GM23338 (cell line): Measurements from ENCODE around the gene DCAF12. TPM values are rescaled to one million over a fixed set of nuclear protein-coding genes. Genes with fewer than 3 reads are reported as not detected.

ENCODE experiments used
- ATAC-seq: fragments of 200-7000 bp; cut with Tn5 transposase; 3 replicates; pipeline ENCODE4 v1.9.1; 2020
- DNase-seq: peaks from one replicate; pipeline ENCODE4 v3.0.0-alpha.2; 2015; ENCODE audit warnings: low spot score
- H2AFZ ChIP-seq: fragments of 200-600 bp; sonication (generic); 2 replicates; pipeline ENCODE4 v1.8.0; 2016; ENCODE audit warnings: antibody characterized with exemption, mild to moderate bottlenecking, moderate library complexity
- H3F3A ChIP-seq: fragments of 200-600 bp; sonication (generic); replicated peaks from 2 replicates; pipeline ENCODE4 v1.8.0; 2017; ENCODE audit warnings: antibody characterized with exemption, mixed run types, low read depth
- H3K27ac ChIP-seq: fragments of 200-600 bp; sonication (generic); 2 replicates; pipeline ENCODE4 v1.6.1; 2016; ENCODE audit warnings: low read depth
- H3K27me3 ChIP-seq: fragments of 200-600 bp; sonication (generic); 2 replicates; pipeline ENCODE4 v1.8.0; 2016; ENCODE audit warnings: mild to moderate bottlenecking, mixed run types, moderate library complexity; ENCODE audit not compliant: insufficient read depth
- H3K36me3 ChIP-seq: fragments of 200-600 bp; sonication (generic); 2 replicates; pipeline ENCODE4 v1.8.0; 2016; ENCODE audit warnings: mild to moderate bottlenecking; ENCODE audit not compliant: insufficient read depth
- H3K4me1 ChIP-seq: fragments of 200-600 bp; sonication (generic); 2 replicates; pipeline ENCODE4 v1.8.0; 2016; ENCODE audit warnings: mild to moderate bottlenecking, moderate library complexity; ENCODE audit not compliant: insufficient read depth
- H3K4me2 ChIP-seq: fragments of 200-600 bp; sonication (generic); 2 replicates; pipeline ENCODE4 v1.7.1; 2017; ENCODE audit warnings: mixed run types
- H3K4me3 ChIP-seq: fragments of 200-600 bp; sonication (generic); 2 replicates; pipeline ENCODE4 v1.6.1; 2016; ENCODE audit warnings: mixed run types
- H3K79me2 ChIP-seq: fragments of 200-600 bp; sonication (generic); replicated peaks from 2 replicates; pipeline ENCODE4 v1.8.0; 2017; ENCODE audit warnings: mild to moderate bottlenecking; ENCODE audit not compliant: insufficient read depth
- H3K9me2 ChIP-seq: fragments of 200-600 bp; sonication (generic); 2 replicates; pipeline ENCODE4 v1.8.0; 2017; ENCODE audit not compliant: insufficient read depth
- H4K20me1 ChIP-seq: fragments of 200-600 bp; sonication (generic); replicated peaks from 2 replicates; pipeline ENCODE4 v1.8.0; 2017; ENCODE audit warnings: mild to moderate bottlenecking; ENCODE audit not compliant: insufficient read depth
- H3K27ac Mint-ChIP-seq: 2 replicates; pipeline ENCODE4 v1.8.0; 2020; ENCODE audit warnings: inconsistent platforms, mild to moderate bottlenecking, moderate library complexity, mixed read lengths
- H3K27me3 Mint-ChIP-seq: 3 replicates; pipeline ENCODE4 v1.8.0; 2022; ENCODE audit warnings: low read depth, mild to moderate bottlenecking, moderate library complexity, mixed read lengths, inconsistent platforms; ENCODE audit not compliant: insufficient read depth, poor library complexity
- H3K36me3 Mint-ChIP-seq: 3 replicates; pipeline ENCODE4 v1.8.0; 2021; ENCODE audit warnings: low read depth, mild to moderate bottlenecking, inconsistent platforms, moderate library complexity, mixed read lengths
- H3K4me1 Mint-ChIP-seq: 3 replicates; pipeline ENCODE4 v1.8.0; 2020; ENCODE audit warnings: mild to moderate bottlenecking, inconsistent platforms, mixed read lengths
- H3K4me3 Mint-ChIP-seq: 3 replicates; pipeline ENCODE4 v1.8.0; 2021; ENCODE audit warnings: moderate library complexity, mild to moderate bottlenecking, inconsistent platforms, mixed read lengths
- H3K9me3 Mint-ChIP-seq: 3 replicates; pipeline ENCODE4 v1.8.0; 2020; ENCODE audit warnings: moderate library complexity, mild to moderate bottlenecking, inconsistent platforms, mixed read lengths
- EZH2 ChIP-seq: fragments of 200-600 bp; sonication (generic); IDR thresholded peaks from one replicate; pipeline ENCODE4 v1.8.0; 2017; ENCODE audit warnings: antibody characterized with exemption, mild to moderate bottlenecking, low read depth; ENCODE audit not compliant: unreplicated experiment
- EZH2phosphoT487 ChIP-seq: fragments of 200-600 bp; sonication (generic); IDR thresholded peaks from one replicate; pipeline ENCODE4 v1.8.1; 2018; ENCODE audit warnings: antibody characterized with exemption; ENCODE audit not compliant: unreplicated experiment
- NANOG ChIP-seq: IDR thresholded peaks from 2 replicates; pipeline ENCODE4 v1.6.1; 2016; ENCODE audit warnings: antibody characterized with exemption, borderline replicate concordance
- STAT1 ChIP-seq: IDR thresholded peaks from one replicate; pipeline ENCODE4 v1.6.1; 2016; ENCODE audit warnings: antibody characterized with exemption; ENCODE audit not compliant: unreplicated experiment
- ZNF114 ChIP-seq: fragments of 250-450 bp; sonication (Bioruptor Pico); IDR thresholded peaks from 2 replicates; pipeline ENCODE4 v1.5.0; 2020; ENCODE audit warnings: mild to moderate bottlenecking, moderate library complexity
- ZNF331 ChIP-seq: fragments of 250-450 bp; sonication (Bioruptor Pico); IDR thresholded peaks from 2 replicates; pipeline ENCODE4 v1.5.0; 2020; ENCODE audit warnings: low read depth, mild to moderate bottlenecking, moderate library complexity
- polyA plus RNA-seq: library from polyadenylated mRNA; unstranded; fragments of >200 nt; fragmentation: Nextera tagmentation; extraction: Ambion mirVana; gene quantifications from 2 replicates; pipeline ENCODE4 v1.2.1, GENCODE V29; 2016
- total RNA-seq: library from RNA; depleted of rRNA; stranded (reverse); fragments of >200 nt; shearing (Covaris generic); gene quantifications from 2 replicates; pipeline ENCODE4 v1.2.3, GENCODE V29; 2014
- TF ChIP-seq, protein P1 (sequence below): fragments of 250-450 bp; sonication (Bioruptor Pico); IDR thresholded peaks from 2 replicates; pipeline ENCODE4 v1.5.0; 2020; ENCODE audit warnings: mild to moderate bottlenecking, moderate library complexity
- TF ChIP-seq, protein P2 (sequence below): IDR thresholded peaks from one replicate; pipeline ENCODE4 v1.6.1; 2018; ENCODE audit warnings: antibody characterized with exemption; ENCODE audit not compliant: unreplicated experiment

DCAF12 gene
- total and polyA plus RNA-seq, 2 experiments from 2014 or later, result 9.5 to 20.7 TPM

DNA sequence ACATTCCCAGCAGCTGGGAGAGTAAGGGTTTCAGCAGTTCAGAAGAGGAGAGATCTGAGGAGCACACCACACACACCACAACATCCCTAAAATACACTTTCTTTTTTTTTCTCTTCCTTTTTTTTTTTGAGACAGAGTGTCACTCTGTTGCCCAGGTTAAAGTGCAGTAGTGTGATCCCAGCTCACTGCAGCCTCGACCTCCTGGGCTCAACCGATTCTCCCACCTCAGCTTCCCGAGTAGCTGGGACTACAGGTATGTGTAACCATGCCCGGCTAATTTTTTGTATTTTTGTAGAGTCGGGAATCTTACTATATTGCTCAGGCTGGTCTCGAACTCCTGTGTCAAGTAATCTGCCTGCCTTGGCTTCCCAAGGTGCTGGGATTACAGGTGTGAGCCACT is 42.6 kb upstream of the DCAF12 start:
- H3K27ac Mint-ChIP-seq, result no peak overlapping the region

GRCh38 chr9:34163434-34163833 is 36.9 kb upstream of the DCAF12 start:
- Histone ChIP-seq H3K27me3 (no peaks in the 10 kb centered on the region), H3K9me2 (no peaks in the 10 kb centered on the region), H4K20me1 (no peaks in the 10 kb centered on the region; the same call in 1 of the 2 replicates), H3K4me3 (no peak overlapping the region), H3K27ac (no peak overlapping the region), H3K79me2 (no peaks in the 10 kb centered on the region), H2AFZ (no peak overlapping the region), H3K4me1 (no peaks in the 10 kb centered on the region), H3K4me2 (no peak overlapping the region), H3F3A (no peaks in the 10 kb centered on the region), H3K36me3 (no peaks in the 10 kb centered on the region)
- Mint-ChIP-seq H3K4me1 (no peaks in the 10 kb centered on the region), H3K36me3 (no peaks in the 10 kb centered on the region), H3K9me3 (no peaks in the 10 kb centered on the region), H3K4me3 (no peak overlapping the region), H3K27ac (no peak overlapping the region), H3K27me3 (no peaks in the 10 kb centered on the region)
- no peak for ATAC-seq
- DNase-seq, result no peak
- TF ChIP-seq ZNF331 (CRISPR knock-in tag) (no peak), NANOG (no peak), EZH2phosphoT487 (no peak)
- TF ChIP-seq, protein P1, sequence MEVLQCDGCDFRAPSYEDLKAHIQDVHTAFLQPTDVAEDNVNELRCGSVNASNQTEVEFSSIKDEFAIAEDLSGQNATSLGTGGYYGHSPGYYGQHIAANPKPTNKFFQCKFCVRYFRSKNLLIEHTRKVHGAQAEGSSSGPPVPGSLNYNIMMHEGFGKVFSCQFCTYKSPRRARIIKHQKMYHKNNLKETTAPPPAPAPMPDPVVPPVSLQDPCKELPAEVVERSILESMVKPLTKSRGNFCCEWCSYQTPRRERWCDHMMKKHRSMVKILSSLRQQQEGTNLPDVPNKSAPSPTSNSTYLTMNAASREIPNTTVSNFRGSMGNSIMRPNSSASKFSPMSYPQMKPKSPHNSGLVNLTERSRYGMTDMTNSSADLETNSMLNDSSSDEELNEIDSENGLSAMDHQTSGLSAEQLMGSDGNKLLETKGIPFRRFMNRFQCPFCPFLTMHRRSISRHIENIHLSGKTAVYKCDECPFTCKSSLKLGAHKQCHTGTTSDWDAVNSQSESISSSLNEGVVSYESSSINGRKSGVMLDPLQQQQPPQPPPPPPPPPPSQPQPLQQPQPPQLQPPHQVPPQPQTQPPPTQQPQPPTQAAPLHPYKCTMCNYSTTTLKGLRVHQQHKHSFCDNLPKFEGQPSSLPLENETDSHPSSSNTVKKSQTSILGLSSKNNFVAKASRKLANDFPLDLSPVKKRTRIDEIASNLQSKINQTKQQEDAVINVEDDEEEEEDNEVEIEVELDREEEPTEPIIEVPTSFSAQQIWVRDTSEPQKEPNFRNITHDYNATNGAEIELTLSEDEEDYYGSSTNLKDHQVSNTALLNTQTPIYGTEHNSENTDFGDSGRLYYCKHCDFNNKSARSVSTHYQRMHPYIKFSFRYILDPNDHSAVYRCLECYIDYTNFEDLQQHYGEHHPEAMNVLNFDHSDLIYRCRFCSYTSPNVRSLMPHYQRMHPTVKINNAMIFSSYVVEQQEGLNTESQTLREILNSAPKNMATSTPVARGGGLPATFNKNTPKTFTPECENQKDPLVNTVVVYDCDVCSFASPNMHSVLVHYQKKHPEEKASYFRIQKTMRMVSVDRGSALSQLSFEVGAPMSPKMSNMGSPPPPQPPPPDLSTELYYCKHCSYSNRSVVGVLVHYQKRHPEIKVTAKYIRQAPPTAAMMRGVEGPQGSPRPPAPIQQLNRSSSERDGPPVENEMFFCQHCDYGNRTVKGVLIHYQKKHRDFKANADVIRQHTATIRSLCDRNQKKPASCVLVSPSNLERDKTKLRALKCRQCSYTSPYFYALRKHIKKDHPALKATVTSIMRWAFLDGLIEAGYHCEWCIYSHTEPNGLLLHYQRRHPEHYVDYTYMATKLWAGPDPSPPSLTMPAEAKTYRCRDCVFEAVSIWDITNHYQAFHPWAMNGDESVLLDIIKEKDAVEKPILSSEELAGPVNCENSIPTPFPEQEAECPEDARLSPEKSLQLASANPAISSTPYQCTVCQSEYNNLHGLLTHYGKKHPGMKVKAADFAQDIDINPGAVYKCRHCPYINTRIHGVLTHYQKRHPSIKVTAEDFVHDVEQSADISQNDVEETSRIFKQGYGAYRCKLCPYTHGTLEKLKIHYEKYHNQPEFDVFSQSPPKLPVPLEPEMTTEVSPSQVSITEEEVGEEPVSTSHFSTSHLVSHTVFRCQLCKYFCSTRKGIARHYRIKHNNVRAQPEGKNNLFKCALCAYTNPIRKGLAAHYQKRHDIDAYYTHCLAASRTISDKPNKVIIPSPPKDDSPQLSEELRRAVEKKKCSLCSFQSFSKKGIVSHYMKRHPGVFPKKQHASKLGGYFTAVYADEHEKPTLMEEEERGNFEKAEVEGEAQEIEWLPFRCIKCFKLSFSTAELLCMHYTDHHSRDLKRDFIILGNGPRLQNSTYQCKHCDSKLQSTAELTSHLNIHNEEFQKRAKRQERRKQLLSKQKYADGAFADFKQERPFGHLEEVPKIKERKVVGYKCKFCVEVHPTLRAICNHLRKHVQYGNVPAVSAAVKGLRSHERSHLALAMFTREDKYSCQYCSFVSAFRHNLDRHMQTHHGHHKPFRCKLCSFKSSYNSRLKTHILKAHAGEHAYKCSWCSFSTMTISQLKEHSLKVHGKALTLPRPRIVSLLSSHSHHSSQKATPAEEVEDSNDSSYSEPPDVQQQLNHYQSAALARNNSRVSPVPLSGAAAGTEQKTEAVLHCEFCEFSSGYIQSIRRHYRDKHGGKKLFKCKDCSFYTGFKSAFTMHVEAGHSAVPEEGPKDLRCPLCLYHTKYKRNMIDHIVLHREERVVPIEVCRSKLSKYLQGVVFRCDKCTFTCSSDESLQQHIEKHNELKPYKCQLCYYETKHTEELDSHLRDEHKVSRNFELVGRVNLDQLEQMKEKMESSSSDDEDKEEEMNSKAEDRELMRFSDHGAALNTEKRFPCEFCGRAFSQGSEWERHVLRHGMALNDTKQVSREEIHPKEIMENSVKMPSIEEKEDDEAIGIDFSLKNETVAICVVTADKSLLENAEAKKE, result no peak

More for the DNA sequence above, 42.6 kb upstream of the DCAF12 start:
- TF ChIP-seq EZH2phosphoT487, result no peak
- TF ChIP-seq ZNF114 (CRISPR knock-in tag), result no peak
- no peak for TF ChIP-seq STAT1
- no peak for TF ChIP-seq EZH2
- TF ChIP-seq, protein P2, sequence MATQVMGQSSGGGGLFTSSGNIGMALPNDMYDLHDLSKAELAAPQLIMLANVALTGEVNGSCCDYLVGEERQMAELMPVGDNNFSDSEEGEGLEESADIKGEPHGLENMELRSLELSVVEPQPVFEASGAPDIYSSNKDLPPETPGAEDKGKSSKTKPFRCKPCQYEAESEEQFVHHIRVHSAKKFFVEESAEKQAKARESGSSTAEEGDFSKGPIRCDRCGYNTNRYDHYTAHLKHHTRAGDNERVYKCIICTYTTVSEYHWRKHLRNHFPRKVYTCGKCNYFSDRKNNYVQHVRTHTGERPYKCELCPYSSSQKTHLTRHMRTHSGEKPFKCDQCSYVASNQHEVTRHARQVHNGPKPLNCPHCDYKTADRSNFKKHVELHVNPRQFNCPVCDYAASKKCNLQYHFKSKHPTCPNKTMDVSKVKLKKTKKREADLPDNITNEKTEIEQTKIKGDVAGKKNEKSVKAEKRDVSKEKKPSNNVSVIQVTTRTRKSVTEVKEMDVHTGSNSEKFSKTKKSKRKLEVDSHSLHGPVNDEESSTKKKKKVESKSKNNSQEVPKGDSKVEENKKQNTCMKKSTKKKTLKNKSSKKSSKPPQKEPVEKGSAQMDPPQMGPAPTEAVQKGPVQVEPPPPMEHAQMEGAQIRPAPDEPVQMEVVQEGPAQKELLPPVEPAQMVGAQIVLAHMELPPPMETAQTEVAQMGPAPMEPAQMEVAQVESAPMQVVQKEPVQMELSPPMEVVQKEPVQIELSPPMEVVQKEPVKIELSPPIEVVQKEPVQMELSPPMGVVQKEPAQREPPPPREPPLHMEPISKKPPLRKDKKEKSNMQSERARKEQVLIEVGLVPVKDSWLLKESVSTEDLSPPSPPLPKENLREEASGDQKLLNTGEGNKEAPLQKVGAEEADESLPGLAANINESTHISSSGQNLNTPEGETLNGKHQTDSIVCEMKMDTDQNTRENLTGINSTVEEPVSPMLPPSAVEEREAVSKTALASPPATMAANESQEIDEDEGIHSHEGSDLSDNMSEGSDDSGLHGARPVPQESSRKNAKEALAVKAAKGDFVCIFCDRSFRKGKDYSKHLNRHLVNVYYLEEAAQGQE, result no peak
- no peak for TF ChIP-seq ZNF331 (CRISPR knock-in tag)
- ATAC-seq, result no peak
- Histone ChIP-seq H3K79me2 (no peaks in the 10 kb centered on the region), H3F3A (no peaks in the 10 kb centered on the region), H4K20me1 (no peaks in the 10 kb centered on the region), H3K27me3 (no peaks in the 10 kb centered on the region), H3K27ac (no peak overlapping the region), H3K9me2 (no peaks in the 10 kb centered on the region), H3K4me3 (no peak overlapping the region), H3K36me3 (no peaks in the 10 kb centered on the region), H3K4me1 (no peaks in the 10 kb centered on the region), H2AFZ (no peak overlapping the region), H3K4me2 (no peak overlapping the region)
- Mint-ChIP-seq H3K9me3 (no peaks in the 10 kb centered on the region), H3K4me3 (no peak overlapping the region), H3K36me3 (no peaks in the 10 kb centered on the region), H3K4me1 (no peaks in the 10 kb centered on the region), H3K27me3 (no peaks in the 10 kb centered on the region)
- DNase-seq, result no peak
